ENCODE results near the gene ETV5.

ETV5 gene

GRCh38 chr3:186105543-186105942 is 3.3 kb downstream of the ETV5 start:
- H3K4me3 ChIP-seq (ENCODE audit: low read depth, low read length), result no peak overlapping the region
- DNase-seq (ENCODE audit: low read depth), result peak; percentile 35
- TF ChIP-seq CTCF (IDR thresholded peaks at IDR 0.05; ENCODE audit: insufficient read depth, low read depth, low read length, missing control alignments), result no peak

GRCh38 chr3:186102687-186103086 is 6.2 kb downstream of the ETV5 start:
- no peak for DNase-seq (ENCODE audit: low read depth)
- H3K4me3 ChIP-seq (ENCODE audit: low read depth, low read length), result no peak overlapping the region
- no peak for TF ChIP-seq CTCF (IDR thresholded peaks at IDR 0.05; ENCODE audit: insufficient read depth, low read depth, low read length, missing control alignments)

- no peak overlapping the region for H3K4me3 ChIP-seq (ENCODE audit: low read depth, low read length)
- no peak for DNase-seq (ENCODE audit: low read depth)
- no peak for TF ChIP-seq CTCF (IDR thresholded peaks at IDR 0.05; ENCODE audit: insufficient read depth, low read depth, low read length, missing control alignments)
Observed at GRCh38 chr3:186100398-186100797, 8.5 kb downstream of the ETV5 start.

- no peak overlapping the region for H3K4me3 ChIP-seq (ENCODE audit: low read depth, low read length)
- no peak for DNase-seq (ENCODE audit: low read depth)
- TF ChIP-seq CTCF (IDR thresholded peaks at IDR 0.05; ENCODE audit: insufficient read depth, low read depth, low read length, missing control alignments), result no peak
Observed at GRCh38 chr3:186099178-186099577, 9.7 kb downstream of the ETV5 start.

GRCh38 chr3:186098740-186099139 is 10.1 kb downstream of the ETV5 start:
- TF ChIP-seq CTCF (IDR thresholded peaks at IDR 0.05; ENCODE audit: insufficient read depth, low read depth, low read length, missing control alignments), result no peak
- H3K4me3 ChIP-seq (ENCODE audit: low read depth, low read length), result no peak overlapping the region
- DNase-seq (ENCODE audit: low read depth), result no peak

- no peak for TF ChIP-seq CTCF (IDR thresholded peaks at IDR 0.05; ENCODE audit: insufficient read depth, low read depth, low read length, missing control alignments)
- no peak for DNase-seq (ENCODE audit: low read depth)
- no peak overlapping the region for H3K4me3 ChIP-seq (ENCODE audit: low read depth, low read length)
Observed at GRCh38 chr3:186097663-186098451, 11.0 kb downstream of the ETV5 start.

- no peak for DNase-seq (ENCODE audit: low read depth)
- TF ChIP-seq CTCF (IDR thresholded peaks at IDR 0.05; ENCODE audit: insufficient read depth, low read depth, low read length, missing control alignments), result no peak
- no peak overlapping the region for H3K4me3 ChIP-seq (ENCODE audit: low read depth, low read length)
Observed at GRCh38 chr3:186097317-186097662, 11.6 kb downstream of the ETV5 start.
